LNCAP (cell line): ENCODE measurements around the gene SPOCD1.

Experiments used
- CTCF ChIP-seq: fragments of 450-650 bp; IDR thresholded peaks from 2 replicates; pipeline ENCODE4 v1.5.1; 2017; ENCODE audit warnings: mild to moderate bottlenecking

Gene SPOCD1

GRCh38 chr1:31797216-31797615 is 18.6 kb downstream of the SPOCD1 start:
- TF ChIP-seq CTCF = no peak

- no peak for TF ChIP-seq CTCF
Measured at GRCh38 chr1:31796707-31797106, 19.1 kb downstream of the SPOCD1 start.

- TF ChIP-seq CTCF = no peak
Measured at GRCh38 chr1:31795801-31796621, 19.8 kb downstream of the SPOCD1 start.

- TF ChIP-seq CTCF = no peak
Measured at GRCh38 chr1:31795096-31795675, 20.6 kb downstream of the SPOCD1 start.

- no peak for TF ChIP-seq CTCF
Measured at GRCh38 chr1:31793586-31794285, 22.1 kb downstream of the SPOCD1 start.

GRCh38 chr1:31793086-31793485 is 22.7 kb downstream of the SPOCD1 start:
- TF ChIP-seq CTCF = no peak

GRCh38 chr1:31792541-31792940 is 23.3 kb downstream of the SPOCD1 start:
- no peak for TF ChIP-seq CTCF
